Stimulated activated CD8-positive, alpha-beta memory T cell treated with anti-CD3 and anti-CD28 coated beads, Interleukin-15, amount 100 ng/mL, for 48 hours (primary cell): Measurements from ENCODE around the gene CDC42EP3.

ENCODE experiments used
- DNase-seq, 2 donors: peaks; one replicate each; pipeline ENCODE4 v3.0.0-alpha.2; 2020; ENCODE audit warnings: low read depth in 2 of 2

Gene CDC42EP3, protein sequence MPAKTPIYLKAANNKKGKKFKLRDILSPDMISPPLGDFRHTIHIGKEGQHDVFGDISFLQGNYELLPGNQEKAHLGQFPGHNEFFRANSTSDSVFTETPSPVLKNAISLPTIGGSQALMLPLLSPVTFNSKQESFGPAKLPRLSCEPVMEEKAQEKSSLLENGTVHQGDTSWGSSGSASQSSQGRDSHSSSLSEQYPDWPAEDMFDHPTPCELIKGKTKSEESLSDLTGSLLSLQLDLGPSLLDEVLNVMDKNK

GRCh38 chr2:37671009-37671815 is at the start of gene CDC42EP3:
Gene CDC42EP3 (minus strand): TSS chr2:37671642. CDS start chr2:37646587, 25,055 bp downstream.
- DNase-seq, result peak; percentile 60 to 68

DNA sequence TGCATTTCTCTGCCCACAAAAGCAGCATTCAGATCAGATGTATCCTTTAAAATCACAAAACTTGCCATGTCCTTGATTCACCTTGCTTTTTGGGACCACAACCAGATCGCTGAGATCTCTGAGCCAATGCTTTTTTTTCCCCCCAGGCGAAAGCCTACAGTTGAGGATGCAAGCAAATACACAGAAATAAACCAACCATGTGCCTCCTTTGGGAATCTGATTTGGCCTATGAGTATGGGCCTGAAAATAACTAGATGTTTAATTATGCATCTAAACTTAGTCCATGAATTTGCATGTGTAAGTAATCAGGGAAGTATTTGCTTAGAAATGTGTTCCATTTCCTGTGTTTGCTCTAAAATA is 49.7 kb upstream of the CDC42EP3 start:
- DNase-seq, result no peak

- no peak for DNase-seq
Measured at GRCh38 chr2:37720533-37721200, 49.2 kb upstream of the CDC42EP3 start.

DNA sequence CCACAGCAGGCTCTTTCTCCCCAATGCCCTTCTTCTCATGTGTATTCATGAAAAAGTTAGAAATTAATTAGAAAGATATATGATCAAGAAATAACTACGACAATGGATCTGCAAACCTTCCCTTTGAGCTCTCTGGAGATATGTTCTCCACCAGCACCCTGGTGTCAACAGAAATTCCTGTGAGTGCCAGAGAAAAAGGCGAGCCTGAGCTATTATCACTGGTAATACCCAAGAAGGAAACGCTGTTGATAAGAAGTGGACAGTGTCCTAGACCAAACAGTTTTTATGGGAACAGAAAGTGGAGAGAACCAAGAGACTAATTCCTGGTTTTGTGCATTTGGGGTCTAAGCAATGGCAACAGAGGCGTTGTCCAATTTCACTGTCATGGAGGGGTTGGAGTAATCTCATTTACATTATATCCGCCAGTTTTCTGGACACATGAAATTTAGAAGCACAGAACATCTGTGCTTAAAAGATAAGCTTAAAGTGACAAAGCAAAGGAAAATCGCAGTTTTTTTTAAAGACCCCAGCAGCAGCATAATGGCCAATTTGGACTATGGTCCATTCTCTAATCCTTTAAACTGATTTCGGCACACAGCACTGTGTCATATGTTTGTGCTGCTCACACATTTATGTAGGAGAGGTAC is 47.2 kb upstream of the CDC42EP3 start:
- no peak for DNase-seq

GRCh38 chr2:37713258-37713700 is 41.8 kb upstream of the CDC42EP3 start:
- no peak for DNase-seq

- DNase-seq, result no peak
Measured at GRCh38 chr2:37711831-37712230, 40.4 kb upstream of the CDC42EP3 start.

DNA sequence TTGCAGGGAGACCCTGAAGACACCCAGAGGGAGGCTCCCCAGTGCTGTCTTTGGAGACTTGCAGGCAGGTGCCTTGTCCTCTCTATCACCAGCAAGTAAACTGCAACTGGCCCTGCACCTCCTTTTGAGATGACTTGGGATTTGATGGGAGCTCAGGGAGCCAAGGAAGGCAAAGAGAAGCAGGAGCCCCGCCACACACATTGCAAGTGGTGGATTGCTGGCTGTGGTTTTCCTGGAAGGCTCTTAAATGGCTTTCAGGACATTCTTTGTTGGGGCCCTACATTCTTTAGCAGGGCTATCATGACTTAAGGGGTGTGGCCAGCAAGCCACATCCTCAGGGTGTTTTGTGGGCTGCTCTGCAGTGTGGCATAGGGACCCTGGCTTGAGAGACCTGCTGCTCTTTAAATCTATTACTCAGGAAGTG is 39.9 kb upstream of the CDC42EP3 start:
- peak in 1 of 2 donors; percentile 38 for DNase-seq

DNA sequence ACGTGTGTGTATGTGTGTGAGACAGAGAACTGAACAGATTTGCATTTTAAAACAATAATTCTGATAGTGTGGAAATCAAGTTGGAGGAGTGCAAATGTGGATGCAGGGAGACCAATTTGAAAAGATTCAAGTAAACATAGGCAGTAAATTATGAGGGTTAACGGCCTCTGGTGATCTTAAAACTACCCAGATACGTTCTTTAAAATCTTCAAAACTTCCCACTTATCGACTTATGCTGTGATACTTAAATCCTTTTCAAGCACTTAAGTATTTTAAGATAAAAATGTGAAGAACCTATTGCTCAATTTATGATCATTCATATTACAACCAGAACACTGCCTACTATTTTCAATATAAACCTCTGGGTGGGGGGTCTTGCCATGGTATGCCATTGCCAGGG is 37.7 kb upstream of the CDC42EP3 start:
- no peak for DNase-seq

GRCh38 chr2:37708146-37708545 is 36.7 kb upstream of the CDC42EP3 start:
- no peak for DNase-seq

- no peak for DNase-seq
Measured at GRCh38 chr2:37707393-37707792, 36.0 kb upstream of the CDC42EP3 start.

GRCh38 chr2:37706334-37707183 is 35.1 kb upstream of the CDC42EP3 start:
- no peak for DNase-seq

DNA sequence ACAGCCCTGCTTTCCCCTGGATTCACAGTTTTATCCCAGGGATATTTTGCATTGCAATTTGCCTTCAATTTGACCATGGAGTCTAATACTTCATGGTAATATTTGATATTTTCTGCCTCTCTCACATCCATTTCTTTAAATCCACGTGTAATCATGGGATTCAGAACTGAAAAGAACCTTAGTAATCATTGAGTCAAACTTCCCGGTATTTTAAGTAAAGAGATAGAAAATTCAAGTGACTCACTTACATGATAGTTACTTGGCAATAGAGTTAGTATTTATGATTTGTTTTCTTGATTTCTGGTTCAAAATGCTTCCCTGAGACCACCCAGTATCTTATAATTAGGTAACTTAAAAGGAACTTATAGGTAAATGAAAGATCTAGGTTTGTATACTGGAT is 33.7 kb upstream of the CDC42EP3 start:
- DNase-seq, result no peak

DNA sequence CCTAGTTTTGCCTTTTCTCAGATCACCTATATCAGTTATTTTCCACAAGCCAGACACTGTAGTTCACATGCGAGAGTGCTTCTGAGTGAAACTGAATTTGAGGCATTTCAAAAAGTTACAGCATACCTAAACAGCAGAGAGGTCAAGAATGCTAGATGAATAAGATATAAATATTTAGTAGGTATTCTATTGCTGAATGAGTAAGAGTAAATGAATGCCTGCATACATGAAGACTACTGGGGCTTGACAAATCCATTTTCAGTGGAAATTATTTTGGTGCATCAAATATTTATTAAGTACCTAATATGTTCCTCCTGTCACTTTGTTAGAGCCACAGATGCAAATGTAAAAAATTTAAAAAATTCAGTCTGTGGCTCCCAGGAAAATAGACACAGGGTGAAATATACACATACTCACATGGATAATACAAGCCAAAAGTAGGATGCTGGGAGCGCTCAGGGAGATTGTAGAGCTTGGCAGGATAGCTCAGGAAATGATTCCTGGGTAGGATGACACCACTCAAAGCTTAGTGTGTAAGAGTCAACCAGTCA is 27.6 kb upstream of the CDC42EP3 start:
- DNase-seq, result no peak

DNA sequence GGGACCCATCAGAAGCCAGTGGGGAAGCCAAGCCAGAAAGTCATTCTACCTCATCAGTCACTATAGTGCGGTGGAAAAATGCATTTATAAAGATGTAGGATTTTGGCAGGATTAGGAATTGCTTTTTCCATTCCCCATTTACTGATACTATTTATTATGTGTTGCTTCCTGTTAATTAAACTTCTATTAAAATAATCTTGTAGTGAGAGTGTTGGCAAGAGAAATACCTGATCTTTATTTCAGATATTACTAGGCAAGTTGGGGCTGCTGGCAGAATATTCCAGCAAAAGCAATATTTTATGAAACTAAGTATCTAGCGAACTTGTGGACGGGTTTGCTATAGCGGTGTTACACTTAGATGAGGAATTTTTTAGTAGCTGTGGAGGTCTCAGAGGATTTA is 23.9 kb upstream of the CDC42EP3 start:
- DNase-seq, result no peak

GRCh38 chr2:37692711-37693110 is 21.3 kb upstream of the CDC42EP3 start:
- DNase-seq, result no peak

DNA sequence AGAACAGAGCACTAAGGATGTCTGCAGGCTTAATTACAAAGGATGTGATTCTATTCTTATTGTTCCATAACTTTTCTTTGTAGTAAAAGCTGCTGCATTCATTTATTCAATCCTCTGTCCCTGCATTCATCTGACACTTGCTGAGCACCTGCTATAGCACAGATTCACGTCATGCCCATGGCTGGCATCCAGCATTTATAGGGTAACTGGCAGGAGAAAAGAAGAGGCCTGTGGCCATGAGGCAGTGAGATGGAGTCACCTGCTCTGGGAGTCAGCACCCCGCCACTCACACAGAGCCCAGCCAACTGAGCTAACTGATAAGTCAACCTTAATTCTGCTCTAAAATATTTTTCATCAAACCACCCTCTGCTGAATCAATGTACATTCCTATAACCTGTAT is 18.3 kb upstream of the CDC42EP3 start:
- no peak for DNase-seq

DNA sequence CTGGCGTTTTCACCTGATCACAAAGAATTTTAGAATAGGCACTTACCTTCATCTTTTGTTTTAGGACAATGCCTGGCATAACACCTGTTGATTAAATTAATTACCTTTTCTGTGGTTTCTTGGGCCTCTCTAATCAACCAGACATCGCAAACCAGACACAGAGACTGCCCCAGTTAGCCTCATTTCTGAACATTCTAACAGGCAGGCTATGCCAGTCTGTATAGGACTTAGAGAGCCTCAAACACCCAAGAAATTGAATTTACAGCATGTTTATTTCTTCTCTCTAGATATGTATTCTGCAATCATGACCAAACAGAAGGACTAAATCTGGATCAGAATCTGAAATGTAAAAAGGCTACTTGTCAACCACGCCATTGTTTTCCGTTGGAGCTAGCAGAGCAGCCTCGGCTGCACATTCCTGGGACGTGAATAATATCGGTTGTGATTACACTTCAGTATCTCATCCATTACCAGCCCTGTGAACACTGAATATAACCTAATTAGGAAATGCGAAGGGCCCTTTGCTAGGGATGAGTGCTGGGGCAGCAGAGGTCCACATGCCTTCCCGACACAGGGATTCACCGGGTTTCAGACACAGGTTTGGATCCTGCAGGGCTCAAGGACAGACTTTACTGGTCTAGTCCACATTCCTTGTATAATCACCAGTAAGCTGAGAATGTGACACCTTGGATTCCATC is 17.5 kb upstream of the CDC42EP3 start:
- DNase-seq, result no peak

GRCh38 chr2:37686792-37687526 is 15.5 kb upstream of the CDC42EP3 start:
- DNase-seq, result no peak

GRCh38 chr2:37684809-37685208 is 13.4 kb upstream of the CDC42EP3 start:
- DNase-seq, result no peak
